NCI-H1930 (cell line): Measurements from ENCODE around the gene PRKG1.
"Not testable (repeated sequence)": the region's sequence is repeated elsewhere in the genome, so short reads cannot be mapped to it uniquely, and the experiment has no call there.

ENCODE experiments used
- DNase-seq, 2 experiments: peaks; one replicate each; lab custom pipeline; 2025; lab: John Stamatoyannopoulos, UW

Gene PRKG1

GRCh38 chr10:51377932-51378599 is 303.8 kb downstream of the PRKG1 start:
- no peak for DNase-seq

DNA sequence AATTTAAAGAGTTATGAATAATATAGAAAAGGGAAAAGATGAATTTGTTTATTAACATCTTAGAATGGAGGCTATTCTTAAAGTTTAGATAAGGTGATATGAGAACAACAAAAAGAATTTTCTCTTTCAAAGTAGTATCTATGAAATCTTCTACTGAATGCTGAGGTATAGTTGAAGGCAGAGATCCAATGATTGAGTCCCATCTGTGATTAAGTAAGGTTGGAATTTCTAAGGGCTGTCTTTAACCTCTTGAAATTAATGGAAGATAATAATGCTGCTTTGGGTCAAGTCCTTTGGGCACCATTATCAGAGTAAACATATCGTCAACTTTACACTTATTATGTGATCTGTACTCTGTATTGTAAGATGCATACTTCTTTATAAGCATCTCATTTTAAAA is 307.9 kb downstream of the PRKG1 start:
- DNase-seq, result no peak

GRCh38 chr10:51384971-51385370 is 310.7 kb downstream of the PRKG1 start:
- DNase-seq, result no peak

DNA sequence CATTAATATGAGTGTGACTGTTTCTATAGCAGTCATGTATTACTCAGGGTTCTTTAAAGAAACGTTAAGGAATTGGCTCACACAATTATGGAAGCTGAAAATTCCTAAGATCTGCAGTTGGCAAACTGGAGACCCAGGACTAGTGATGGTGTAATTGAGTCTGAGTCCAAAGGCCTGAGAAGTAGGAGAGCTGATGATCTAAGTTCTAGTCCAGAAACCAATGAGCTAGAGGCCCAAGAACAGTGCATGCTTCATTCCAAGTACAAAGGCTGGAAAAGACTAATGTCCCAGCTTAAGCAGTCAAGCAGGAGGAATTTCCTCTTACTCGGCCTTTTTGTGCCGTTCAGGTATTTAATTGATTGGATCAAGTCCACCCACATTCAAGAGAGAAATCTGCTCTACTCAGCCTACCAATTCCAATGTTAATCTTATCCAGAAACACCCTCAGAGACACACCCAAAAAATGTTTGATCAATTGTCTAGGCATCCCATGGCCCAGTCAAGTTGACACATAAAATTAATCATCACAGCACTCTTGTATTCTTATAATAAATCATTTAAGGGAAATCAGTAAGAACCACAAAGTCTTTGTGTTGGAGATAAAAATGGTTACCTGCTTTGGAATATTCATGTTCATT is 312.1 kb downstream of the PRKG1 start:
- DNase-seq, result no peak

GRCh38 chr10:51389415-51390321 is 315.4 kb downstream of the PRKG1 start:
- no peak for DNase-seq

DNA sequence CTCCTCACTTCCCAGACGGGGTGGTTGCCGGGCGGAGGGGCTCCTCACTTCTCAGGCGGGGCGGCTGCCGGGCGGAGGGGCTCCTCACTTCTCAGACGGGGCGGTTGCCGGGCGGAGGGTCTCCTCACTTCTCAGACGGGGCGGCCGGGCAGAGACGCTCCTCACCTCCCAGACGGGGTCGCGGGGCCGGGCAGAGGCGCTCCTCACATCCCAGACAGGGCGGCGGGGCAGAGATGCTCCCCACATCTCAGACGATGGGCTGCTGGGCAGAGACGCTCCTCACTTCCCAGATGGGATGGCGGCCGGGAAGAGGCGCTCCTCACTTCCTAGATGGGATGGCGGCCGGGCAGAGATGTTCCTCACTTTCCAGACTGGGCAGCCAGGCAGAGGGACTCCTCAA is 318.7 kb downstream of the PRKG1 start:
- DNase-seq, result not testable (repeated sequence)

DNA sequence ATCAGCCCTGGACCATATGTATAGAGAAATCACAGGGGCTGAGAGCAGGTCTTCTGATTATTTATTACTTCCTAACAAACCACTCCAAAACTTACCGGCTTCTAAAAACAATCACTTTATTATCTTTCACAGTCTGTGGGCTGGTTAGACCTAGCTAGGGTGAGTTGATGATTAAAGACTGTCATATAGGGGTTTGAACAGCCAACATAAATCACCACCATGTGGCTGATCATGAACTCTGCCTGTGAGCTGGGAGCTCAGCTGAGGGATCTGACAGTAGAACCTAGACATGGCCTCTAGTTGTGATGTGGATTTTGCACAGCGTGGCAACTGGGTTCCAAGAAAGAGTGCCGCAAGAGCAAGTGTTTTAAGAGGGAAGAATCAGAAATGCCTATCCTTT is 319.8 kb downstream of the PRKG1 start:
- DNase-seq, result no peak

DNA sequence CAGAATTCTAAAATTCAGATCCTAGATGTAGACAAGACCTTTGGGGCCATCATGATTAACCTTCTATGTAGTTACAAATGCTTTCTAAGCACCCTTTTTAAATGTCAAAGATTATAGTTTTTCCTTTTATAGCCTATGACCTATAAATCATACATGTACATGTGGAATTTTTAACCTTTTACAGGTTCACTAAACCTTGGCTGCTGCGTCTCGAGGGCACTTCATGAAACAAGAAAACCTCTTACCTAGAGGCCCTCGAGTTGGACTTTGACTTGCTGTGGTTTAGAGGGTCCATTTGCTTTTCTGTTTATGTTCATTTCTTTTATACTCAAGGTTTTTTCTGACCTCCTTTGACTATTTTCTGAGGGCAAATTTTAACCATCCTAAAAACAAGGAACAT is 323.0 kb downstream of the PRKG1 start:
- no peak for DNase-seq

GRCh38 chr10:51397695-51398094 is 323.4 kb downstream of the PRKG1 start:
- no peak for DNase-seq

- no peak for DNase-seq
Measured at GRCh38 chr10:51399840-51400239, 325.6 kb downstream of the PRKG1 start.

DNA sequence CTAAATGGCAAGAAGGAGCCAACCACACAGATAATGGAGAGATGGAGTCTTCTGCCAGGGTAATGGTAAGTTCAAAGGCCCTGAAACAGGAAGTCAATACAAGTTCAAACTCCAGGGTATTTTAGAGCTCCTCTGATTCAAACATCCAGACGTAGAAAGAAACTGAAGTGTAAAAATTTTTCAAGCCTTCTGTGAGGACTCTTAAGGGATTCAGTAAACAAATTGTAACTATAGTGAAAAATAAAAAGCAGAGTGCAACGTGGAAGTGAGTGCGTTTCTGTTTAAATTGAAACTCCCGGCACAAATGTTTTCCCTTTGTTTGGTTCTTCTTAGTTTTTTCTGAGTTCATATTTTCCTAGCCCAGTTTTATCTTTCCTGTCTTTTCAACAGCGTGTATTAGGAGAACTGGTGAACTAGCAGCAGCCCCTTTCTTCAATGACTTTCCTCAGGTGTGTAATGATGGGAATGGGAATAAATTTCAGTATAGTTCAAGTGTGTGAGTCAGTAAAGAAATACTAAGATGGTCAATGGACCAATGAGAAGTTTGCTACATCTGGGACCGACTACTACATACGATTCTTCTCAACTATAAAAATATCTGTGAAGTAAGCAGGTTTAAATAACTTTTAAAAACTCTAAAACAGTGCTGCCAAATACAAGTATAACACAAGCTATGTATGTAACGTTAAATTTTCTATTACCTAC is 326.3 kb downstream of the PRKG1 start:
- DNase-seq, result no peak

DNA sequence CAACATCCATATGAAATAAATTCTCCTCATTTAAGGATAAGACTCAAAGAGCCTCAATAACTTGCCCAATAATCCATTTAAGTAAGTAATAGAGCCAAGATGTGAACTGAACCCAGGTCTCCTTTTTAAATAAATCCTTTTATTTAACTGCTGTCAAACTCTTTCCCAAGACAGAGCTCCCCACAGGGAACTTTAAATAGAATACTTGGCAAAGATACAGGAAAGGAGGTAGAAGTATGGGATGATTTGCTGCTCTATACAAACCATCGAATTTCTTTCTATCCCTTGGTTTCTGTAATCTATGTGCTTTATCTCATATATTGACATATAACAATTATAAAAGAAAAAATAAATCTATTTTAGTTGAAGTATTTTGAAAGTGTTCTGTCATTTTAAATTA is 329.2 kb downstream of the PRKG1 start:
- DNase-seq, result no peak

- DNase-seq, result no peak
Measured at GRCh38 chr10:51405580-51406351, 331.5 kb downstream of the PRKG1 start.

- DNase-seq, result no peak
Measured at GRCh38 chr10:51406581-51406980, 332.3 kb downstream of the PRKG1 start.

DNA sequence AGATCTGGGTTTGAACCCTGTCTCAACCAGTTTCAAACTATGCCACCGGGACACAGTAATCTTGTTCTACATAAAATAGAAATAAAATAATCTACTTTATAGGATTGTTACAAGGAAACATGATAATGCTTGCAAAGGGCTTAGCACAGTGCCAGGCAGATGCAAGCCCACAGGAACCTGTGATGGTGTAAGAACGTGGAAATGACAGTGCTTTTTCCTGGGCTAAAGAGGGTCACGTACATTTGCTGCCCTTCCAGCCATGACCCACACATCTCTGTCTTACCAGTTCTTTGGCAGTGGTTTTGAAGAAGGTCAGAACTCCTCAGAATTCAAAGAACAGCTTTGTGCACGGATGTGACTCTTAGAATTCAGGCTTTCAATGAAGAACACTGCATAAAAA is 342.2 kb downstream of the PRKG1 start:
- DNase-seq, result no peak

- DNase-seq, result no peak
Measured at GRCh38 chr10:51419196-51420093, 345.2 kb downstream of the PRKG1 start.

DNA sequence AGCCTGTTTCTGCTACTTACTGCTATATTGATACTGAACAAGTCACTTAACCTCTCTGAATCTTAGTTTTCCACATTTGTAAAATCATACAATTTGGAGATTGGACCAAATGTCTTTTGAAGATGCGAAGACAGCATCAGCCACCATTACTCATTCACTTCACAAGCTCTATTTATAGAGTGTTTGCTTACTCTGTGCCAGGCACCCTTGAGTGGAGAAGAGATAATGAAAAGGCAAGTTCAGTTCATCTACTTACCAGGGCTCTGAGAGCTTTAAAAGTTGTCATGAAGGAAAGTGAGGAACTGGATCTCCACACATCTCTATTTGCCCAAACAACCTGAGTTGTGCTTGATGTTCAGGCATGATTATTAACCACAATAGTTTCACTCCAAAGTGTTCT is 347.6 kb downstream of the PRKG1 start:
- DNase-seq, result no peak

DNA sequence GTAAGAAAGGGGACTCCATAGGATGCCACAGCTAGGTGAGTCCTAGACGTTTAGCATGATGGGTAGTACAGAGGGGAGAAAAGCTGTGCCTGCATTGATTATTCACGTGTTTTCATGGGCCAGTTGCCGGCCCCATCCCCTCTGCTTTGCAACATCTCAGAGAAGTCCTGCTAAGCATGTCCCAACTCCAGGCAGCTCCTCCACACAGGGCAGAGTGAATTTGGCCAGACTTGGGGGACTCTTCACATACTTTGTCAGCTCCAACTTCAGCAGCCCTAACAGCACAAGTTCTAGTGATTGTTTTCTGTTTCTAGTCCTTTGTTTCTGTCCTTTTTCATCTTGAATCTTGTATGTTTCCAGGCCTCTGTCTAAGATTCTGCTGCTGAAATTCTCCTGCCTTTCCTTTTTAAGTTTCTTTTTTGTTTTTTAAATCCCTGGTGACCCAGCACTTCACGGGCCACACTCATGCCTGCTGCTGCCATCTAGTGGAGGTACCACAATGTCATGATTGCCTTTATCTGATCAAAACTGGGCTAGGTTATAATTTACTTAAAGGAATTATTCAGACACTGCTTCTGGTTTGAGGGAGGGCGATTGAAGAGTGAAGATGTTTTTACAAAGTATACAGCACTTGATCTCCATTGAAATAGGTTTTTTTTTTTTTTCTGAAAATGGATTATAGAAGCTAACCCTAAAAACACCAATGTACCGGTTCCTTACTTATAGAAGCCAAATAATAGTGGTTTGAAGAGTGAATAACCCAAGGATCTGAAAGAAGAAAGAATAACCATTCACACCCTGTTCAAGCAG is 348.2 kb downstream of the PRKG1 start:
- no peak for DNase-seq

GRCh38 chr10:51423121-51423452 is 348.8 kb downstream of the PRKG1 start:
- no peak for DNase-seq

- no peak for DNase-seq
Measured at GRCh38 chr10:51425431-51425830, 351.1 kb downstream of the PRKG1 start.
